Esophagus squamous epithelium (tissue), 4 donors: ENCODE results near the gene ETFB.

Source experiments
- POLR2A ChIP-seq, 4 donors: fragments of 450-650 bp; IDR thresholded peaks; one replicate each; pipeline ENCODE4 v1.6.1; 2017; ENCODE audit warnings: antibody characterized with exemption in 4 of 4, mild to moderate bottlenecking in 4 of 4, moderate library complexity in 3 of 4
- TF ChIP-seq, protein P1 (sequence below), 6 experiments: fragments of 450-650 bp in 4 of 6; fragments of 200-600 bp in 2 of 6; sonication (generic) in 2 of 6; IDR thresholded peaks; one replicate each; pipeline ENCODE4 v1.5.1; 2016 to 2019; ENCODE audit warnings: antibody characterized with exemption in 6 of 6, mild to moderate bottlenecking in 4 of 6, moderate library complexity in 4 of 6

DNA sequence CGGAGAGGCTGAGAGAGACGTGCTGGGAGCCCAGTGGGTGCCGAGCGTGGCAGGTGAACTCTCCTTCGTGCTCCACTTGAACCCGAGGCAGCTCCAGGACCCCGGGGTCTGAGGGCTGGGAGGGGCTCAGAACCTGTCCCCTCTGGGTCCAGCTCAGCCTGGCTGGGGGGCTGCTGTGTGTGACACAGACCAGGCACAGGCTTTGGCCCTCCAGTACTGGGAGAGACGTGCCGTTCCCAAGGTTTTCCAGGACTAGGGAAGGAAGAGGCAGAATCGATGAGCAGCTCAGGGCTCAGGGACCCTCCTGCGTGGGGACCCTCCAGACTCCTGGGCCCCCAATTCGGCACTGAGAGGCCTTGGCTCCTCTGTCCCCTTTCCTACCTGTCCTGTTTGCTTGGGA lies 49.0 kb upstream of the ETFB start:
- TF ChIP-seq, protein P1, sequence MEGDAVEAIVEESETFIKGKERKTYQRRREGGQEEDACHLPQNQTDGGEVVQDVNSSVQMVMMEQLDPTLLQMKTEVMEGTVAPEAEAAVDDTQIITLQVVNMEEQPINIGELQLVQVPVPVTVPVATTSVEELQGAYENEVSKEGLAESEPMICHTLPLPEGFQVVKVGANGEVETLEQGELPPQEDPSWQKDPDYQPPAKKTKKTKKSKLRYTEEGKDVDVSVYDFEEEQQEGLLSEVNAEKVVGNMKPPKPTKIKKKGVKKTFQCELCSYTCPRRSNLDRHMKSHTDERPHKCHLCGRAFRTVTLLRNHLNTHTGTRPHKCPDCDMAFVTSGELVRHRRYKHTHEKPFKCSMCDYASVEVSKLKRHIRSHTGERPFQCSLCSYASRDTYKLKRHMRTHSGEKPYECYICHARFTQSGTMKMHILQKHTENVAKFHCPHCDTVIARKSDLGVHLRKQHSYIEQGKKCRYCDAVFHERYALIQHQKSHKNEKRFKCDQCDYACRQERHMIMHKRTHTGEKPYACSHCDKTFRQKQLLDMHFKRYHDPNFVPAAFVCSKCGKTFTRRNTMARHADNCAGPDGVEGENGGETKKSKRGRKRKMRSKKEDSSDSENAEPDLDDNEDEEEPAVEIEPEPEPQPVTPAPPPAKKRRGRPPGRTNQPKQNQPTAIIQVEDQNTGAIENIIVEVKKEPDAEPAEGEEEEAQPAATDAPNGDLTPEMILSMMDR (IDR thresholded peaks at IDR 0.05): no peak
- TF ChIP-seq POLR2A (IDR thresholded peaks at IDR 0.05): no peak
